ENCODE results near the gene NDUFA11.

NDUFA11 gene

DNA sequence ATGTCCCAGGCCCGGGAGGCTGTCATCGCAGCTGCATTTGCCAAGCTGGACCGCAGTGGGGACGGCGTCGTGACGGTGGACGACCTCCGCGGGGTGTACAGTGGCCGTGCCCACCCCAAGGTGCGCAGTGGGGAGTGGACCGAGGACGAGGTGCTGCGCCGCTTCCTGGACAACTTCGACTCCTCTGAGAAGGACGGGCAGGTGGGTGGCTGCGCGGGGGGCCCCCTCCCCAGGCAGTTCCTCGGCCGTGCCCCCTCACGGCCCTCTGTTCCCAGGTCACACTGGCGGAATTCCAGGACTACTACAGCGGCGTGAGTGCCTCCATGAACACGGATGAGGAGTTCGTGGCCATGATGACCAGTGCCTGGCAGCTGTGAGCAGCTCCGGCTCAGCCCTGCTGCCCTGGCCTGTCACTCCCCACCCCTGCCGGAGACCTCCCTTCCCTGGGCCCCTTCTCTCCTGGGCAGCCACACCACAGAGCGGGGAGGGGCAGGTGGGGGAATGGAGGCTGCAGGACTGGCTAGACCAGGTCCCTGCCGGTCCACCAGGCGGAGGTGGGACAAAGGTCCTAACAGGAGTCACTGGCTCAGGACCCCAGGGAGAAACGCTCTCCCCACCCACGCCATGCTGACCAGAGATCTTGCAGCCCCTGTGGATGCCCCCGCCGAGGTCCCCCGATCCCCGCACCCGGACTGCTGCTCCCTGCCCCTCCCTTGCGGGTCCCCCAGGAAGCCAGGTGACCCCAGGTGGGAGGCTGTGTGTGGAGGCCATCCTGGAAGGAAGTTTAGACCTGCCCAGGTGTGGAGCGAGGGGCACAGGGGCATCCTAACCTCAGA is 11.6 kb upstream of the NDUFA11 start:
- TF ChIP-seq CTCF (IDR thresholded peaks at IDR 0.05; ENCODE audit: low read depth, low read length): no peak
- H3K4me3 ChIP-seq (ENCODE audit: low read depth, low read length): no peak overlapping the region

GRCh38 chr19:5914358-5914774 is 10.8 kb upstream of the NDUFA11 start:
- H3K4me3 ChIP-seq (ENCODE audit: low read depth, low read length): no peak overlapping the region
- TF ChIP-seq CTCF (IDR thresholded peaks at IDR 0.05; ENCODE audit: low read depth, low read length): no peak

- no peak within 1 kb of the TSS for H3K4me3 ChIP-seq (ENCODE audit: low read depth, low read length)
- no peak for TF ChIP-seq CTCF (IDR thresholded peaks at IDR 0.05; ENCODE audit: low read depth, low read length)
These were observed 10.3 kb upstream of the NDUFA11 start, which contains the start of gene CAPS for GRCh38 chr19:5913739-5914357. Gene CAPS, plus strand, starts transcription at chr19:5914254. Its CDS starts 153 bp downstream, at chr19:5914407.

DNA sequence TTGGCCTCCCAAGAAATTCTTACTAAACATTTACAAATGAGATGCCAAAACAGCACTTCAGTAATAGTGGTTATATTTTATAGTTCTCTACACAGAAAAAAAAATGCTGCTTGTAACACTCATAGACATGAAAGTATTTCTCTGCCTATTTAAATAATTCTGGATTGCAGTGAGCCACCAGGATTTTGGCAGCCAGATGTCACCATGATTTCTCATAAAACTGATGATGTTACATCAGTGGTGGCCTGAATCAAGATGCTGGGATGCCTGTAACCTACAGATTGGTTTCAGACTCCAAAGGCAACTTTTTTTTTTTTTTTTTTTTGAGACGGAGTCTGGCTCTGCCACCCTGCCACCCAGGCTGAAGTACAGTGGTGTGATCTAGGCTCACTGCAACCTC is 7.8 kb upstream of the NDUFA11 start:
- no peak overlapping the region for H3K4me3 ChIP-seq (ENCODE audit: low read depth, low read length)
- no peak for TF ChIP-seq CTCF (IDR thresholded peaks at IDR 0.05; ENCODE audit: low read depth, low read length)

- no peak for TF ChIP-seq CTCF (IDR thresholded peaks at IDR 0.05; ENCODE audit: low read depth, low read length)
- no peak overlapping the region for H3K4me3 ChIP-seq (ENCODE audit: low read depth, low read length)
These were observed 7.0 kb upstream of the NDUFA11 start for GRCh38 chr19:5910638-5910907.

DNA sequence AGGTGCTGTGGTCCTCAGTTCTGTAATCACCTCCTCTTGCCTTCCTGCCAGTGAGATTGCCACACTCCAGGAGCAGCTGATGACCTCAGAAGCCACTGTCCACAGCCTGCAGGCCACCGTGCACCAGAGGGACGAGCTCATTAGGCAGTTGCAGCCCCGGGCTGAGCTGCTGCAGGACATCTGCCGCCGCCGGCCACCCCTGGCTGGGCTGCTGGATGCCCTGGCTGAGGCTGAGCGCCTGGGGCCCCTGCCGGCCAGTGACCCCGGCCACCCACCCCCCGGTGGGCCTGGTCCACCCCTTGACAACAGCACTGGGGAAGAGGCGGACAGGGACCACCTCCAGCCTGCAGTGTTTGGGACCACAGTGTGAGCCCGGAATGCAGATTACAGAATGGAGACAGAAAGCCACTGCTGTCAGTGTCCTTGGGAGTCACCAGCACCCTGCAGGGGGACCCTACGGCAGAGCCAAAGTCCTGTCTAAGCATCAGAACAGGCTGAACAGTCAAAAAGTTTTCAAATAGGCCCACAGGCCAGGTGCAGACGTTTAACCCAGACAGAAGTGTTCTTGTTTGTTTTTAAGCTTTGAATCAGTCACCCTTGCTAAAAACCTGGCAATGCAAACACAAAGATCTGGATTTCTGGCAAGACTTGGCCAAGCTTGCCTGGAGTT is 5.3 kb upstream of the NDUFA11 start:
- no peak for TF ChIP-seq CTCF (IDR thresholded peaks at IDR 0.05; ENCODE audit: low read depth, low read length)
- no peak overlapping the region for H3K4me3 ChIP-seq (ENCODE audit: low read depth, low read length)

DNA sequence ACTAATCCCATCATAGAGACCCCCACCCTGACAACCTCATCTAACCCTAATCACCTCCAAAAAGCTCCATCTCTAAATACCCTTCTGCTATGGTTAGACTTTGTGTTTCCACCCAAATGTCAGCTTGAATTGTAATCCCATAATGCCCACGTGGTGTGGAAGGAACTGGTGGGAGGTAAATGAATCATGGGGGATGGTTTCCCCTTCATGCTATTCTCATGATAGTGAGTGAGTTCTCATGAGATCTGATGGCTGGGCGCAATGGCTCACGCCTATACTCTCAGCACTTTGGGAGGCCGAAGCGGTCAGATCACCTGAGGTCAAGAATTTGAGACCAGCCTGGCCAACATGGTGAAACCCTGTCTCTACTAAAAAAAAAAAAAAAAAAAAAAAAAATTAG is 3.7 kb upstream of the NDUFA11 start:
- no peak for TF ChIP-seq CTCF (IDR thresholded peaks at IDR 0.05; ENCODE audit: low read depth, low read length)
- no peak overlapping the region for H3K4me3 ChIP-seq (ENCODE audit: low read depth, low read length)
